Loucy (cell line): ENCODE measurements around the gene MAP3K20.

ENCODE experiments used
- H2AFZ ChIP-seq: fragments of 200-600 bp; sonication (generic); 2 replicates; pipeline ENCODE4 v1.6.0; 2016; ENCODE audit warnings: antibody characterized with exemption, mild to moderate bottlenecking, low read length, moderate library complexity
- H3F3A ChIP-seq: fragments of 200-600 bp; 2 replicates; pipeline ENCODE4 v1.6.0; 2016; ENCODE audit warnings: antibody characterized with exemption, low read depth, mild to moderate bottlenecking
- H3K27me3 ChIP-seq: fragments of 200-600 bp; sonication (generic); 2 replicates; pipeline ENCODE4 v1.6.1; 2014; ENCODE audit warnings: low read length, mild to moderate bottlenecking; ENCODE audit not compliant: insufficient read depth, poor library complexity, severe bottlenecking
- H3K36me3 ChIP-seq: fragments of 200-600 bp; sonication (generic); 2 replicates; pipeline ENCODE4 v1.6.1; 2016; ENCODE audit warnings: low read length; ENCODE audit not compliant: insufficient read depth
- H3K4me1 ChIP-seq: fragments of 200-600 bp; sonication (generic); 2 replicates; pipeline ENCODE4 v1.5.1; 2014; ENCODE audit warnings: low read length, mild to moderate bottlenecking; ENCODE audit not compliant: insufficient read depth, poor library complexity, severe bottlenecking
- H3K4me2 ChIP-seq: fragments of 200-600 bp; sonication (generic); 2 replicates; pipeline ENCODE4 v1.6.0; 2014; ENCODE audit warnings: antibody characterized with exemption, low read length, low read depth, mild to moderate bottlenecking; ENCODE audit not compliant: poor library complexity, severe bottlenecking
- H3K4me3 ChIP-seq: fragments of 200-600 bp; sonication (generic); 2 replicates; pipeline ENCODE4 v1.5.1; 2014; ENCODE audit warnings: low read length, mild to moderate bottlenecking, mixed read lengths; ENCODE audit not compliant: poor library complexity, severe bottlenecking
- H3K79me2 ChIP-seq: fragments of 200-600 bp; sonication (generic); 2 replicates; pipeline ENCODE4 v1.6.1; 2014; ENCODE audit warnings: low read length; ENCODE audit not compliant: insufficient read depth
- H3K9ac ChIP-seq: fragments of 200-600 bp; sonication (generic); 2 replicates; pipeline ENCODE4 v1.6.0; 2014; ENCODE audit warnings: mild to moderate bottlenecking, low read depth, low read length, moderate library complexity; ENCODE audit not compliant: poor library complexity, severe bottlenecking
- H3K9me2 ChIP-seq: fragments of 200-600 bp; sonication (generic); replicated peaks from 2 replicates; pipeline ENCODE4 v1.6.1; 2016; ENCODE audit warnings: low read depth, low read length, mixed read lengths
- H3K9me3 ChIP-seq: fragments of 200-600 bp; sonication (generic); 2 replicates; pipeline ENCODE4 v1.6.1; 2014; ENCODE audit warnings: mild to moderate bottlenecking, antibody characterized with exemption, low read length, low read depth; ENCODE audit not compliant: insufficient read depth
- H4K20me1 ChIP-seq: fragments of 200-600 bp; sonication (generic); 2 replicates; pipeline ENCODE4 v1.6.0; 2014; ENCODE audit warnings: antibody characterized with exemption, low read length, mild to moderate bottlenecking; ENCODE audit not compliant: insufficient read depth, poor library complexity, severe bottlenecking
- CTCF ChIP-seq: fragments of 200-600 bp; sonication (generic); conservative IDR thresholded peaks from 2 replicates; pipeline ENCODE4 v1.5.1; 2014; ENCODE audit warnings: mild to moderate bottlenecking, antibody characterized with exemption, low read length
- EZH2phosphoT487 ChIP-seq: fragments of 200-600 bp; IDR thresholded peaks from 2 replicates; pipeline ENCODE4 v1.6.1; 2018; ENCODE audit warnings: antibody characterized with exemption, mild to moderate bottlenecking, moderate library complexity, borderline replicate concordance

The MAP3K20 gene

GRCh38 chr2:173272849-173273248, 197.2 kb downstream of the MAP3K20 start:
- H3K4me1 ChIP-seq: no peaks in the 10 kb centered on the region
- no peaks in the 10 kb centered on the region for H3K36me3 ChIP-seq
- no peaks in the 10 kb centered on the region for H4K20me1 ChIP-seq
- no peaks in the 10 kb centered on the region for H3K9me3 ChIP-seq
- H2AFZ ChIP-seq: no peak overlapping the region
- H3F3A ChIP-seq: no peaks in the 10 kb centered on the region
- no peak overlapping the region for H3K4me2 ChIP-seq
- TF ChIP-seq EZH2phosphoT487 (no peak), CTCF (no peak; the same call in 1 of the 2 replicates)
- no peaks in the 10 kb centered on the region for H3K9me2 ChIP-seq
- H3K9ac ChIP-seq: no peak overlapping the region
- H3K27me3 ChIP-seq: no peaks in the 10 kb centered on the region
- H3K79me2 ChIP-seq: no peaks in the 10 kb centered on the region
- no peak overlapping the region for H3K4me3 ChIP-seq

- Histone ChIP-seq H2AFZ (no peak overlapping the region), H3K27me3 (no peaks in the 10 kb centered on the region), H3K9me2 (no peaks in the 10 kb centered on the region), H4K20me1 (no peaks in the 10 kb centered on the region), H3K9me3 (no peaks in the 10 kb centered on the region), H3K79me2 (no peaks in the 10 kb centered on the region), H3F3A (no peaks in the 10 kb centered on the region), H3K36me3 (no peaks in the 10 kb centered on the region), H3K4me2 (no peak overlapping the region), H3K4me1 (peaks cover 2% of the 10 kb centered on the region), H3K4me3 (no peak overlapping the region), H3K9ac (no peak overlapping the region)
- no peak for TF ChIP-seq CTCF
- TF ChIP-seq EZH2phosphoT487: no peak
Measured at GRCh38 chr2:173278794-173279526, 203.3 kb downstream of the MAP3K20 start.

GRCh38 chr2:173279527-173279868, 203.9 kb downstream of the MAP3K20 start:
- Histone ChIP-seq H3F3A (no peaks in the 10 kb centered on the region), H3K4me3 (no peak overlapping the region), H3K4me1 (peaks cover 2% of the 10 kb centered on the region), H3K9me2 (no peaks in the 10 kb centered on the region), H2AFZ (no peak overlapping the region), H3K9me3 (no peaks in the 10 kb centered on the region), H3K27me3 (no peaks in the 10 kb centered on the region), H3K4me2 (no peak overlapping the region), H3K79me2 (no peaks in the 10 kb centered on the region), H4K20me1 (no peaks in the 10 kb centered on the region), H3K36me3 (no peaks in the 10 kb centered on the region), H3K9ac (no peak overlapping the region)
- TF ChIP-seq EZH2phosphoT487 (no peak), CTCF (no peak)
